HUES6 (cell line): Measurements from ENCODE around the gene TMEM213.

Experiments used
- H3K27ac ChIP-seq: 2 replicates; pipeline ENCODE4 v1.7.0; 2013; ENCODE audit warnings: low read depth, mild to moderate bottlenecking, low read length, inconsistent platforms
- H3K27me3 ChIP-seq: 2 replicates; pipeline ENCODE4 v1.6.1; 2013; ENCODE audit warnings: low read length; ENCODE audit not compliant: control insufficient read depth, insufficient read depth
- H3K36me3 ChIP-seq: 2 replicates; pipeline ENCODE4 v1.6.1; 2013; ENCODE audit warnings: low read length; ENCODE audit not compliant: control insufficient read depth, insufficient read depth
- H3K4me1 ChIP-seq: 2 replicates; pipeline ENCODE4 v1.6.1; 2013; ENCODE audit warnings: low read length; ENCODE audit not compliant: control insufficient read depth, insufficient read depth
- H3K4me3 ChIP-seq: 2 replicates; pipeline ENCODE4 v1.5.1; 2013; ENCODE audit warnings: low read depth, low read length
- H3K9ac ChIP-seq: one replicate; pipeline ENCODE4 v1.6.1; 2013; ENCODE audit warnings: mild to moderate bottlenecking, low read length
- H3K9me3 ChIP-seq: 2 replicates; pipeline ENCODE4 v1.6.1; 2013; ENCODE audit warnings: low read depth, low read length; ENCODE audit not compliant: control insufficient read depth, insufficient read depth

The TMEM213 gene

GRCh38 chr7:138873220-138873892 is 75.6 kb downstream of the TMEM213 start:
- no peaks in the 10 kb centered on the region for H3K27me3 ChIP-seq
- no peak overlapping the region for H3K27ac ChIP-seq
- H3K9ac ChIP-seq, result no peak overlapping the region
- peaks cover 31% of the 10 kb centered on the region for H3K36me3 ChIP-seq
- H3K4me3 ChIP-seq, result no peak overlapping the region
- H3K4me1 ChIP-seq, result no peaks in the 10 kb centered on the region
- no peaks in the 10 kb centered on the region for H3K9me3 ChIP-seq

- H3K9ac ChIP-seq, result no peak overlapping the region
- H3K9me3 ChIP-seq, result no peaks in the 10 kb centered on the region
- no peaks in the 10 kb centered on the region for H3K27me3 ChIP-seq
- peaks cover 25% of the 10 kb centered on the region for H3K36me3 ChIP-seq
- H3K4me3 ChIP-seq, result no peak overlapping the region
- no peak overlapping the region for H3K27ac ChIP-seq
- H3K4me1 ChIP-seq, result no peaks in the 10 kb centered on the region
Observed at GRCh38 chr7:138875794-138876193, 78.0 kb downstream of the TMEM213 start.

- no peak overlapping the region for H3K27ac ChIP-seq
- no peaks in the 10 kb centered on the region for H3K9me3 ChIP-seq
- no peak overlapping the region for H3K4me3 ChIP-seq
- peaks cover 25% of the 10 kb centered on the region for H3K36me3 ChIP-seq
- H3K4me1 ChIP-seq, result no peaks in the 10 kb centered on the region
- no peaks in the 10 kb centered on the region for H3K27me3 ChIP-seq
- no peak overlapping the region for H3K9ac ChIP-seq
Observed at GRCh38 chr7:138876326-138876725, 78.5 kb downstream of the TMEM213 start.

- H3K9me3 ChIP-seq, result no peaks in the 10 kb centered on the region
- H3K4me1 ChIP-seq, result no peaks in the 10 kb centered on the region
- peaks cover 28% of the 10 kb centered on the region for H3K36me3 ChIP-seq
- no peak overlapping the region for H3K27ac ChIP-seq
- H3K9ac ChIP-seq, result no peak overlapping the region
- no peak overlapping the region for H3K4me3 ChIP-seq
- H3K27me3 ChIP-seq, result no peaks in the 10 kb centered on the region
Observed at GRCh38 chr7:138878051-138878450, 80.3 kb downstream of the TMEM213 start.

GRCh38 chr7:138878856-138879255 is 81.1 kb downstream of the TMEM213 start:
- H3K27ac ChIP-seq, result no peak overlapping the region
- no peak overlapping the region for H3K4me3 ChIP-seq
- no peaks in the 10 kb centered on the region for H3K4me1 ChIP-seq
- peaks cover 28% of the 10 kb centered on the region for H3K36me3 ChIP-seq
- no peaks in the 10 kb centered on the region for H3K9me3 ChIP-seq
- H3K9ac ChIP-seq, result no peak overlapping the region
- H3K27me3 ChIP-seq, result no peaks in the 10 kb centered on the region

- H3K4me3 ChIP-seq, result no peak overlapping the region
- H3K36me3 ChIP-seq, result peaks cover 28% of the 10 kb centered on the region
- no peak overlapping the region for H3K9ac ChIP-seq
- H3K9me3 ChIP-seq, result no peaks in the 10 kb centered on the region
- H3K4me1 ChIP-seq, result no peaks in the 10 kb centered on the region
- no peak overlapping the region for H3K27ac ChIP-seq
- no peaks in the 10 kb centered on the region for H3K27me3 ChIP-seq
Observed at GRCh38 chr7:138879356-138879755, 81.6 kb downstream of the TMEM213 start.

- Histone ChIP-seq H3K4me3 (no peak overlapping the region), H3K9me3 (no peaks in the 10 kb centered on the region), H3K36me3 (peaks cover 28% of the 10 kb centered on the region), H3K27me3 (no peaks in the 10 kb centered on the region), H3K4me1 (no peaks in the 10 kb centered on the region), H3K27ac (no peak overlapping the region), H3K9ac (no peak overlapping the region)
Observed at GRCh38 chr7:138880881-138881578, 83.2 kb downstream of the TMEM213 start.

GRCh38 chr7:138881579-138882188 is 83.9 kb downstream of the TMEM213 start:
- Histone ChIP-seq H3K4me1 (no peaks in the 10 kb centered on the region), H3K9me3 (no peaks in the 10 kb centered on the region), H3K9ac (no peak overlapping the region), H3K27me3 (no peaks in the 10 kb centered on the region), H3K36me3 (peaks cover 24% of the 10 kb centered on the region), H3K27ac (no peak overlapping the region), H3K4me3 (no peak overlapping the region)

GRCh38 chr7:138882249-138882648 is 84.5 kb downstream of the TMEM213 start:
- no peaks in the 10 kb centered on the region for H3K9me3 ChIP-seq
- H3K27ac ChIP-seq, result no peak overlapping the region
- H3K36me3 ChIP-seq, result peaks cover 23% of the 10 kb centered on the region
- no peaks in the 10 kb centered on the region for H3K27me3 ChIP-seq
- H3K4me1 ChIP-seq, result no peaks in the 10 kb centered on the region; the same call in 1 of the 2 replicates
- no peak overlapping the region for H3K4me3 ChIP-seq
- H3K9ac ChIP-seq, result no peak overlapping the region

- Histone ChIP-seq H3K36me3 (peaks cover 11% of the 10 kb centered on the region), H3K4me3 (no peak overlapping the region), H3K4me1 (peaks cover 5% of the 10 kb centered on the region), H3K9me3 (no peaks in the 10 kb centered on the region), H3K27ac (no peak overlapping the region), H3K9ac (no peak overlapping the region), H3K27me3 (no peaks in the 10 kb centered on the region)
Observed at GRCh38 chr7:138885383-138886147, 87.8 kb downstream of the TMEM213 start.
